Neural cell (in vitro differentiated cells): Measurements from ENCODE around the gene CMTM3. TPM values are rescaled to one million over a fixed set of nuclear protein-coding genes. Genes with fewer than 3 reads are reported as not detected.
"Not testable (repeated sequence)": the region's sequence is repeated elsewhere in the genome, so short reads cannot be mapped to it uniquely, and the experiment has no call there.

Experiments used
- H2AFZ ChIP-seq: fragments of 200-600, 300-800 bp; sonication (generic), shearing (Covaris generic); 2 replicates; pipeline ENCODE4 v1.6.0; 2014; ENCODE audit warnings: low read depth, mild to moderate bottlenecking, antibody characterized with exemption, low read length, moderate library complexity
- H3F3A ChIP-seq: fragments of 200-600 bp; shearing (Covaris generic); 2 replicates; pipeline ENCODE4 v1.6.1; 2016; ENCODE audit warnings: mild to moderate bottlenecking, moderate library complexity, mixed read lengths, antibody characterized with exemption, low read length; ENCODE audit not compliant: insufficient read depth, poor library complexity, severe bottlenecking
- H3K27ac ChIP-seq: fragments of 200-600, 300-800 bp; sonication (generic), shearing (Covaris generic); 2 replicates; pipeline ENCODE4 v1.5.1; 2014; ENCODE audit warnings: mild to moderate bottlenecking, low read length, moderate library complexity
- H3K27me3 ChIP-seq: fragments of 300-800, 200-600 bp; sonication (generic), shearing (Covaris generic); 2 replicates; pipeline ENCODE4 v1.6.0; 2014; ENCODE audit warnings: mild to moderate bottlenecking, low read depth, low read length, moderate library complexity; ENCODE audit not compliant: insufficient read depth
- H3K36me3 ChIP-seq: fragments of 300-800, 200-600 bp; sonication (generic), shearing (Covaris generic); 2 replicates; pipeline ENCODE4 v1.5.1; 2014; ENCODE audit warnings: mild to moderate bottlenecking, antibody characterized with exemption, low read length, moderate library complexity; ENCODE audit not compliant: insufficient read depth
- H3K4me2 ChIP-seq: fragments of 300-800, 200-600 bp; sonication (generic), shearing (Covaris generic); 2 replicates; pipeline ENCODE4 v1.6.0; 2014; ENCODE audit warnings: mild to moderate bottlenecking, low read length
- H3K4me3 ChIP-seq: fragments of 300-800, 200-600 bp; sonication (generic), shearing (Covaris generic); 2 replicates; pipeline ENCODE4 v1.5.1; 2014; ENCODE audit warnings: mild to moderate bottlenecking, low read length, moderate library complexity
- H3K79me2 ChIP-seq: fragments of 200-600 bp; shearing (Covaris generic); replicated peaks from 2 replicates; pipeline ENCODE4 v1.6.0; 2014; ENCODE audit warnings: mild to moderate bottlenecking, low read length, moderate library complexity; ENCODE audit not compliant: insufficient read depth
- H3K9ac ChIP-seq: fragments of 300-800, 200-600 bp; sonication (generic), shearing (Covaris generic); 2 replicates; pipeline ENCODE4 v1.6.1; 2016; ENCODE audit warnings: mild to moderate bottlenecking, low read length, mixed read lengths
- H3K9me2 ChIP-seq: fragments of 200-600 bp; shearing (Covaris generic); 2 replicates; pipeline ENCODE4 v1.6.1; 2016; ENCODE audit warnings: mild to moderate bottlenecking, low read length, mixed read lengths; ENCODE audit not compliant: insufficient read depth
- H3K9me3 ChIP-seq: fragments of 200-600, 300-800 bp; sonication (generic), shearing (Covaris generic); 2 replicates; pipeline ENCODE4 v1.6.1; 2016; ENCODE audit warnings: mild to moderate bottlenecking, mixed run types, low read length, moderate library complexity, mixed read lengths
- H4K20me1 ChIP-seq: fragments of 200-600 bp; shearing (Covaris generic); 2 replicates; pipeline ENCODE4 v1.6.1; 2016; ENCODE audit warnings: mild to moderate bottlenecking, mixed run types; ENCODE audit not compliant: insufficient read depth
- EP300 ChIP-seq: fragments of 450-650 bp; conservative IDR thresholded peaks from 2 replicates; pipeline ENCODE4 v1.6.1; 2014; ENCODE audit warnings: antibody characterized with exemption, mild to moderate bottlenecking, moderate library complexity; ENCODE audit not compliant: poor library complexity, severe bottlenecking
- EZH2 ChIP-seq: fragments of 200-600, 300-800 bp; shearing (Covaris generic), sonication (generic); IDR thresholded peaks from 2 replicates; pipeline ENCODE4 v1.6.1; 2014; ENCODE audit warnings: antibody characterized with exemption, low read length, borderline replicate concordance, mild to moderate bottlenecking; ENCODE audit not compliant: insufficient read depth, poor library complexity, severe bottlenecking
- MXI1 ChIP-seq: fragments of 450-650 bp; conservative IDR thresholded peaks from 2 replicates; pipeline ENCODE4 v1.6.1; 2014; ENCODE audit warnings: antibody characterized with exemption, mild to moderate bottlenecking; ENCODE audit not compliant: poor library complexity, severe bottlenecking
- POLR2AphosphoS5 ChIP-seq: IDR thresholded peaks from 2 replicates; pipeline ENCODE4 v1.6.1; 2012
- RAD21 ChIP-seq: fragments of 450-650 bp; conservative IDR thresholded peaks from 2 replicates; pipeline ENCODE4 v1.6.1; 2014; ENCODE audit warnings: antibody characterized with exemption, mild to moderate bottlenecking, moderate library complexity
- REST ChIP-seq: IDR thresholded peaks from 2 replicates; pipeline ENCODE4 v1.6.1; 2012; ENCODE audit warnings: borderline replicate concordance
- SMC3 ChIP-seq: fragments of 450-650 bp; conservative IDR thresholded peaks from 2 replicates; pipeline ENCODE4 v1.6.1; 2014; ENCODE audit warnings: antibody characterized with exemption, mild to moderate bottlenecking, moderate library complexity; ENCODE audit not compliant: poor library complexity
- TAF1 ChIP-seq: IDR thresholded peaks from 2 replicates; pipeline ENCODE4 v1.6.1; 2012; ENCODE audit warnings: low read depth
- polyA plus RNA-seq: library from polyadenylated mRNA; depleted of rRNA; stranded (reverse); fragments of >200 nt; gene quantifications from 2 replicates; pipeline ENCODE4 v1.2.3, GENCODE V29; 2014
- TF ChIP-seq, protein P1 (sequence below): fragments of 450-650 bp; IDR thresholded peaks from 2 replicates; pipeline ENCODE4 v1.5.1; 2014; ENCODE audit warnings: antibody characterized with exemption, mild to moderate bottlenecking, moderate library complexity; ENCODE audit not compliant: poor library complexity, severe bottlenecking

Gene CMTM3
- polyA plus RNA-seq, 1 donor from 2014 or later = 7.7 TPM

DNA sequence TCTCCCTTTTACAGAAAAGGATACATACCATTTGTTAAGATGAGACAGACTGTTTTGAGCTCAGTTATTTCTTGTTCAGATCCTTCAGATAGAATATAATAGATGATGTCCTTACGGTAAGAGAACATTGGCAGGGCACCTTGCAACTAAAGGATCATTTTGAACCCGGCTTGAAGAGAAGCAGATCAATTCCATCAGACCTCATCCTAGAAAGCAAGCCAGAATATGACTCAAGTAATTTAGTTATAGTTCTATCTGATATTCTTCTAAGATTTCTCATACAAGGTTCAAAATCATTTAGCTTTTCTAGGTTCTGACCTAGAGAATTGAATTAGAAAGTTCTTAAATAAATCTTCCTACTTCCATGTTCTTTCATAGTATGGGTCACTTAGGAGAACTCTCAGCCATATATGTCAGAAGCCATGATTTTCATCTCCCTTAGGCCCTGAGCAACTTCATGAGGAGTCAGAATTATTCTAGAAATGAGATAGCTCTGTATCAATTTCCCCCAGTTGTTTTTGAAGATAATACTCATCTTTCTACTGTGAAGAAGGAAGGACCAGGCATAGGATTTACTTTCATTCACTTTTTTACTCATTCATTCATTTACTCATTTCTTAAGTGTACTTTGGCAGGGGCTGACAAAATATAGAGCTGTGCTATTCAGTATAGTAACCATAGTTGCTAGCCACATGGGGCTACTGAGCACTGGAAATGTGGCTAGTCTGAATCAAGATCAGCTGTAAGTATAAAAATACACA, 40.8 kb upstream of the CMTM3 start:
- no peak for TF ChIP-seq REST
- no peak for TF ChIP-seq MXI1
- TF ChIP-seq TAF1 = no peak
- no peak for TF ChIP-seq SMC3
- no peak for TF ChIP-seq EP300
- no peak for TF ChIP-seq POLR2AphosphoS5
- no peak for TF ChIP-seq RAD21
- TF ChIP-seq EZH2 = no peak
- TF ChIP-seq, protein P1, sequence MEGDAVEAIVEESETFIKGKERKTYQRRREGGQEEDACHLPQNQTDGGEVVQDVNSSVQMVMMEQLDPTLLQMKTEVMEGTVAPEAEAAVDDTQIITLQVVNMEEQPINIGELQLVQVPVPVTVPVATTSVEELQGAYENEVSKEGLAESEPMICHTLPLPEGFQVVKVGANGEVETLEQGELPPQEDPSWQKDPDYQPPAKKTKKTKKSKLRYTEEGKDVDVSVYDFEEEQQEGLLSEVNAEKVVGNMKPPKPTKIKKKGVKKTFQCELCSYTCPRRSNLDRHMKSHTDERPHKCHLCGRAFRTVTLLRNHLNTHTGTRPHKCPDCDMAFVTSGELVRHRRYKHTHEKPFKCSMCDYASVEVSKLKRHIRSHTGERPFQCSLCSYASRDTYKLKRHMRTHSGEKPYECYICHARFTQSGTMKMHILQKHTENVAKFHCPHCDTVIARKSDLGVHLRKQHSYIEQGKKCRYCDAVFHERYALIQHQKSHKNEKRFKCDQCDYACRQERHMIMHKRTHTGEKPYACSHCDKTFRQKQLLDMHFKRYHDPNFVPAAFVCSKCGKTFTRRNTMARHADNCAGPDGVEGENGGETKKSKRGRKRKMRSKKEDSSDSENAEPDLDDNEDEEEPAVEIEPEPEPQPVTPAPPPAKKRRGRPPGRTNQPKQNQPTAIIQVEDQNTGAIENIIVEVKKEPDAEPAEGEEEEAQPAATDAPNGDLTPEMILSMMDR = no peak
- Histone ChIP-seq H3K9me3 (no peaks in the 10 kb centered on the region), H3K4me3 (no peak overlapping the region), H3K4me2 (no peak overlapping the region), H3K9me2 (no peaks in the 10 kb centered on the region), H3K79me2 (no peaks in the 10 kb centered on the region), H3F3A (no peaks in the 10 kb centered on the region), H3K36me3 (no peaks in the 10 kb centered on the region), H4K20me1 (no peaks in the 10 kb centered on the region), H2AFZ (no peak overlapping the region), H3K9ac (no peak overlapping the region), H3K27ac (no peak overlapping the region), H3K27me3 (no peaks in the 10 kb centered on the region)

GRCh38 chr16:66566051-66566901, 38.2 kb upstream of the CMTM3 start, which contains the start of gene CMTM1:
Gene CMTM1, plus strand, starts transcription at chr16:66566439. Its CDS starts 75 bp downstream, at chr16:66566514.
- H3K9ac ChIP-seq = no peak within 1 kb of the TSS
- H2AFZ ChIP-seq = no peak within 1 kb of the TSS
- no peaks in the 10 kb centered on the region for H3K79me2 ChIP-seq
- H3K27me3 ChIP-seq = no peaks in the 10 kb centered on the region
- H3K4me2 ChIP-seq = no peak within 1 kb of the TSS
- H4K20me1 ChIP-seq = no peaks in the 10 kb centered on the region
- TF ChIP-seq POLR2AphosphoS5 (no peak), SMC3 (no peak), EP300 (no peak), MXI1 (no peak), TAF1 (no peak), RAD21 (no peak), REST (no peak), EZH2 (no peak)
- no peak within 1 kb of the TSS for H3K4me3 ChIP-seq
- no peaks in the 10 kb centered on the region for H3K9me2 ChIP-seq
- no peaks in the 10 kb centered on the region for H3K36me3 ChIP-seq
- no peaks in the 10 kb centered on the region for H3K9me3 ChIP-seq
- H3K27ac ChIP-seq = no peak within 1 kb of the TSS
- H3F3A ChIP-seq = no peaks in the 10 kb centered on the region

- not testable (repeated sequence) for H3F3A ChIP-seq, H3K79me2 ChIP-seq, H4K20me1 ChIP-seq, H3K4me3 ChIP-seq, H3K36me3 ChIP-seq, H2AFZ ChIP-seq, H3K27me3 ChIP-seq, H3K9me2 ChIP-seq, H3K9ac ChIP-seq, H3K4me2 ChIP-seq, H3K9me3 ChIP-seq, H3K27ac ChIP-seq
Observed at GRCh38 chr16:66567270-66567669, 37.2 kb upstream of the CMTM3 start.
